Stimulated activated CD8-positive, alpha-beta memory T cell treated with anti-CD3 and anti-CD28 coated beads, Interleukin-12 subunit alpha, Interleukin-12 subunit beta, amount 100 ng/mL, for 4 hours (primary cell): Measurements from ENCODE around the gene DDX20.

Experiments
- DNase-seq: peaks from one replicate; pipeline ENCODE4 v3.0.0-alpha.2; 2020; ENCODE audit warnings: low read depth

The DDX20 gene, protein sequence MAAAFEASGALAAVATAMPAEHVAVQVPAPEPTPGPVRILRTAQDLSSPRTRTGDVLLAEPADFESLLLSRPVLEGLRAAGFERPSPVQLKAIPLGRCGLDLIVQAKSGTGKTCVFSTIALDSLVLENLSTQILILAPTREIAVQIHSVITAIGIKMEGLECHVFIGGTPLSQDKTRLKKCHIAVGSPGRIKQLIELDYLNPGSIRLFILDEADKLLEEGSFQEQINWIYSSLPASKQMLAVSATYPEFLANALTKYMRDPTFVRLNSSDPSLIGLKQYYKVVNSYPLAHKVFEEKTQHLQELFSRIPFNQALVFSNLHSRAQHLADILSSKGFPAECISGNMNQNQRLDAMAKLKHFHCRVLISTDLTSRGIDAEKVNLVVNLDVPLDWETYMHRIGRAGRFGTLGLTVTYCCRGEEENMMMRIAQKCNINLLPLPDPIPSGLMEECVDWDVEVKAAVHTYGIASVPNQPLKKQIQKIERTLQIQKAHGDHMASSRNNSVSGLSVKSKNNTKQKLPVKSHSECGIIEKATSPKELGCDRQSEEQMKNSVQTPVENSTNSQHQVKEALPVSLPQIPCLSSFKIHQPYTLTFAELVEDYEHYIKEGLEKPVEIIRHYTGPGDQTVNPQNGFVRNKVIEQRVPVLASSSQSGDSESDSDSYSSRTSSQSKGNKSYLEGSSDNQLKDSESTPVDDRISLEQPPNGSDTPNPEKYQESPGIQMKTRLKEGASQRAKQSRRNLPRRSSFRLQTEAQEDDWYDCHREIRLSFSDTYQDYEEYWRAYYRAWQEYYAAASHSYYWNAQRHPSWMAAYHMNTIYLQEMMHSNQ

DNA sequence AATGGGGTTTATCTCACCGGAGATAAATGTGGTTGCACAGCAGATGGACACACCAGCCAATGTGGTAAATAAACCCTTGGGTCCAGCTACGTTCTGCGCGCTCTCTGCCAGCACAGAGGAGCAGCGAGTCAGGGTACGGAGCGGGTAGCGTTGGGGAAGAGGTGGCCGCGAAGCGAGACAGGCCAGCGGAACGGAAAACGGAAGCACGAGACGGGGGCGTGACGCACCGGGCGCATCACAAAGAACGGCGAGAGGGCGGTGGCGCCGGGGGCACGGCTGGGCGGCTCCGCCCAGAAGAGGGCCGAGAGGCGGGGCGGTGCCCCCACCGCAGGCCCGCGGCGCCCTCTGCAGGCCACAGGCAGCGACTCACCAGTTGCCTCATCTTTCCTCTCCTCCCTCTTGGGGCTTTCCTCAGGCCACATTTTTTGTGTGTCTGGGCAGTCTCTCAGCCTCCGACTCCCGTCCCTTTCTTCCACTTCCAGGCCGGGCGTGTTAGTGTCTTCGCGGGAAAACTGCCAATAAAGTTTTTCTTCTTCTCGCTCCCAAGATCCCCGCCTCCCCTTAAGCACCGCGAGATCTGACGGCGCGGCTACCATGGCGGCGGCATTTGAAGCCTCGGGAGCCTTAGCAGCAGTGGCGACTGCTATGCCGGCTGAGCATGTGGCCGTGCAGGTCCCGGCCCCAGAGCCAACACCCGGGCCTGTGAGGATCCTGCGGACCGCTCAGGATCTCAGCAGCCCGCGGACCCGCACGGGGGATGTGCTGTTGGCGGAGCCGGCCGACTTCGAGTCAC lies at the start of gene DDX20:
DDX20 (plus strand) TSS at position 571 of the 793 bp plus-strand sequence; CDS start at position 595, 24 bp downstream.
- peak; percentile 89 for DNase-seq

DNA sequence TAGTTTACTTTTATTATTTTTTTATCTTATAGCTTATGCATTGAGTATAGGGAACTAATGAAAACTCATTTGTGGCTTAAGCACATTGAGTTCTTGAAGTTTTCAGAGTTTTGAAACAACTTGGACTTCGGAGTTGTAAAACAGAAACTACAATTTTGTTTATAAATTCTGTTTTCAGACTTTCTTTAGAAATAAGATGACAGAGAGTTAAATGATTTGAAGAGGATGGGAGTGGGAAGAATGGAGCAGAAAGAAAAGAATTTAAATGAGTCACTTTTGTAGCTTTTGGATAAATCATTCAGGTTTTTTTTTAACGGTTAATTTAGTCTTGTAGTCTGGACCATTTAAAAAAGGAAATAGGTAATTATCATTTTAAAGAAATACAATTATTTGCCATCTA lies 48.8 kb upstream of the DDX20 start:
- no peak for DNase-seq

DNA sequence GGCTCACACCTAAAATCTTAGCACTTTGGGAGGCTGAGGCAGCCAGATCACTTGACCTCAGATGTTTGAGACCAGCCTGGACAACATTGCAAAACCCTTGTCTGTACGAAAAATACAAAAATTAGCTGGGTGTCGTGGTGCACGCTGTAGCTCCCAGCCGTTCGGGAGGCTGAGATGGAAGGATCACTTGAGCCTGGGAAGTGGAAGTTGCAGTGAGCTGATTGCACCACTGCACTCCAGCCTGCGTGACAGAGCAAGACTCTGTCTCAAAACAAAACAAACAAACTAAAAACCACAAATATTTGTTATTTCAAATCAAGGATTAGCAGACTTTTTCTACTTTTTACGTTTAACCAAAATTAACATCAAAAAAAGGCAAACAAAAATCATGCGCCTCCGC lies 47.8 kb upstream of the DDX20 start:
- DNase-seq, result no peak

DNA sequence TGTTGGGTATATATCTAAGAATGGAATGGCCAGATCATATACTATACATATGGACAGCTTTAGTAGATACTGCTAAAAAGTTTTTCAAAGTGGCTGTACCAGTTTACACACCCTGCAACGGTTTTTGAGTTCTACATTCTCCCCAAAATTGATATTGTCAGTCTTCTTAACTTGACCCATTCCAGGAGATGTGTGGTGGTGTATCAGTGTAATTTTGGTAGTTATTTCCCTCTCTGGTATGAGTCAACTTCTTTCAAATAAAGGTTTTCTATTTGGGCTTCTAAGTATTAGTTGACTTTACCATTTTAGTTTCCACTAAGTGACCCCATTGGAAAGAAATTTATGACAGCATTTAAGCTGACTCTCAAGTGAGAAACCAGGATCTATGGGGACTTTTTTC lies 45.7 kb upstream of the DDX20 start:
- DNase-seq, result no peak

DNA sequence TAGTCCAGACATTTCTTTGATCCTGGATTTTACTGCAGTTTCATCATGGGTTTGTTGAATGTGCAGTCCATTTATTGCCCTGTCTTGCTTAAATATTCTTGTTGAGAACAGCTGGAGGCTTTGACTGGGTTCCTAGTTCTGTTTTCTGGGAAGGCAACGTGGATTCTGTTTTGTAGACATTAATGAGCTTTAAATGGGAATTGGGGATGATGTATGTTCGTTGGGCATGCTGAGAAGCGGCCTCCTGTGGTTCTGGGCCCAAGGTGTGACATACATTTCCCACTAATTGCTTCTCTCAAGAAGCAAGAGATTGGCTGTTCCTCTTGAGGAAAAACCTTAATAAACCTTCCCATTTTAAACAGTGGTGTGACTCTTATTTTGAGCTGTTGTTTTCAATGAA lies 39.4 kb upstream of the DDX20 start:
- DNase-seq, result no peak

DNA sequence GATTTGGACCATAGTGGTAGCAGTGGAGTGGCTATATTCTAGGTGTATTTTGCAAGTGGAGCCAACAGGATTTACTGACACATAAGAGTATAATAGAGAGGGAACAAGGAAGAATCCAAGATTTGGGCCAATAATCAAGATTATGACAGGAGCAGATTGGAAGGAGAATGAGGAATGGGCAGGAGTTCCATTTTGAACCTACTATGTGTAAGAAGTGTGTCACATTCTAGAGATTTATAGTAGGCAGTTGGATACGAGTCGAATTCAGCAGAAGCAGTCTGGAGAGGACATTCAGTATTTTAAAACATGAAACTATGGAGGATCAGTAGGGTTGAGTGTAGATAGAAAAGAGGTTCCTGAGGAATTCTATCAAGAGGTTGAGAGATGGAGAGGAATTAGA lies 38.3 kb upstream of the DDX20 start:
- DNase-seq, result no peak

DNA sequence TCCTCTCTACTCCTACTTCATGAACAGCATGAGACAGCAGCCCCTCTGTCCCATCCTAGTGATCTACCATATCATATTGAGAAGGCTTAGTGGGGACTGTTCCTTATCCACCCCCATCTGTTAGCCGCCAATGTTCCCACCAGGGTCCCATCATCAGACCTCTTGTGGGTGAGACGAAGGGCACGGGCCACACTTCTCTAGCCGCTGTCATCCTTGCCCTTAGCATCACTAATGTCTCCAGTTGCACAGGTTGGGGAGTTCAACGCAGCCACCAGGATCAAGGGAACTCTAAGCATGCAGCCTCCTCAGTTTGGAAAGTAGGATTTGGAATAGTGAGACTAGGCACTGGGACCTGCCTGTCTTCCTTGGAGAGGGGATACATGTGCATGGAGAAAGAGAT lies 36.6 kb upstream of the DDX20 start:
- DNase-seq, result no peak

DNA sequence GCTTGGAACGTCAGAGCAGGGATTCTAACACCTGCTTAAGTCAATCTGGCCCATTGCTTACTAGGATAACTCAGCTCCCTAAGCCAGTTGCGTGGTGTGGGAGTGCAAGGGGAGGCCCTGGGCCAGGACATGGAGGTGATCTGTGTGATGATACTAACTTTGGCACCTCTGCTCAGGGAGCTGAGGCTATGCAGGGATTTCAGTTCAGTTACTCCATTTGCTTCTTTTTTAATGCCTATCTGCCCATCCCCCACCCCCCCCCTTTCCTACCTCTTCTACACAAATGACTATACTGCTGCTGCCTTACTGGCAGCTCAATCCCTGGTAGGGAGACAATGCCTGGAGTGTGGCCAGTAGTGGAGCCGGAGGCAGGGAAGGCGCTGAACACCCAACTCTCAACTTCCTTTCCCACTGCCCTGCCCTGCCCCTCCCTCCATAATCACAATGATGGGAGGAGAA lies 36.0 kb upstream of the DDX20 start:
- no peak for DNase-seq

DNA sequence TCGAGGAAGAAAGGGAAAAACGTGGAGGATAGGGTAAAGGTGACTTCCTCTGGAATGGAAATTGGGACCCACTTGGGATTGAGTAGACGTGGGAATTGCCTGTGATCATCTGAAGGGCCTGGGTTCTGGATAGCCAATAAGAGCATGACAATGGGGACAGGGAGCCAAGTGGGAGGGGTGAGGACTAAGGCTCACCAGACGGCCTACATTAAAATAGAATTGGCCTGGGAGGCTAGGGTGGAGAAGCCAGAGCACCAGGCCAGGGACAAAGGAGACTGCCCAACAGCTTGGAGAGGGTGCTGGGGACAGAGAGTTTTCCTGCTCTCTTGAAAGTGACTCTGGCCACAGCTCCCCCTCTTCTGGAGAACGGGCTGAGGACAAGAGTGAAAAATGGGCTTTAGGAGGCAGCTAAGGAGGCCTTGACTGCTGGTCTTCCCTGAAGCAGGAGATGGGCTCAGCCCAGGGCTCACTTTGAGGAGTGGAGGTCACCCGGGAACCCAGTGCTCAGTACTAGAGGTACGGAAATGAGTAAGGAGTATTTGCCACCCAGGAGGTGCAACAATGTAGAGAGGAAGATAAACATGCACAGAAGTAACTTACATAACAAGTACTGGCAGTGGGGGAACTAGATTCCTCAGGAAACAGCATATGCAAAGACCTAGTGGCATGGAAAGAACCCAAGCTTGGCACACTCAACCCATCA lies 35.3 kb upstream of the DDX20 start:
- DNase-seq, result no peak

DNA sequence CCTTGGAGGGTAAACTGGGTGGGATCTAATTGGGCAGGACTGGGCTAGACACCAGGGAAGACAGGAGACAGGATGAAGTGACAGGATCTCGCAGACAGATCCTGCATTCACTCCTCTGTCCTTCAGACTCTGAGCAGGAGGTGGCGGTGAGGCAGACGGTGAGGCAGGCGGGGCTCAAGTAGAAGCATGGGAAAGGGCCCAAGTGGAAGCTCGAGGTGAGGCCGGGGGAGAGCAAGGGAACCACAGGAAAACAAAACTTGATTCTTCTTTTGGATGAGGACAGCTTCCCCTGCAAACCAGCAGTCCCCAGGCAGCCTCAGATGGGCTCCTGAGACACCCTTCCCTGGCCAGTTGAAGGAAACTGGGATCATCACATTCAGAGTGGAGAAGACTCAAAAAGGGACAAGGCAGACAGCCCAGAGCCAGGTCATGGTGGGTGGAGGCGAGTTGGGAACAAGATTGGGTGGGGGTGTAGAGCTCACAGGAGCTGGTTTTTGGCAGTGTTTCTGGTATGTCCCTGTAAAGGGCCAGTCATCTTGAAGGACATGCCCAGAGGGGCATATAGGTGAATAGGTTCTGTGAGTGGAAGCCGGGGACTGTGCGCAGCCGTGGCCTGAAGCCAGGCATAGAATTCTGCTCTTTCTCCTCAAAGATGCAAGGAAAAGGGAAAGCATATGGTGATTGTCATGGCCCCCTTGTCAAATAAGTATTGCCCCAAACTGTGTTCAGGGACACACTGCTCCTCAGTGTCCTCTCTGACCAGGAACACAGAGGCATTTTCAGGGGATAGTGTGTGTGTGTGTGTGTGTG lies 34.5 kb upstream of the DDX20 start:
- no peak for DNase-seq

DNA sequence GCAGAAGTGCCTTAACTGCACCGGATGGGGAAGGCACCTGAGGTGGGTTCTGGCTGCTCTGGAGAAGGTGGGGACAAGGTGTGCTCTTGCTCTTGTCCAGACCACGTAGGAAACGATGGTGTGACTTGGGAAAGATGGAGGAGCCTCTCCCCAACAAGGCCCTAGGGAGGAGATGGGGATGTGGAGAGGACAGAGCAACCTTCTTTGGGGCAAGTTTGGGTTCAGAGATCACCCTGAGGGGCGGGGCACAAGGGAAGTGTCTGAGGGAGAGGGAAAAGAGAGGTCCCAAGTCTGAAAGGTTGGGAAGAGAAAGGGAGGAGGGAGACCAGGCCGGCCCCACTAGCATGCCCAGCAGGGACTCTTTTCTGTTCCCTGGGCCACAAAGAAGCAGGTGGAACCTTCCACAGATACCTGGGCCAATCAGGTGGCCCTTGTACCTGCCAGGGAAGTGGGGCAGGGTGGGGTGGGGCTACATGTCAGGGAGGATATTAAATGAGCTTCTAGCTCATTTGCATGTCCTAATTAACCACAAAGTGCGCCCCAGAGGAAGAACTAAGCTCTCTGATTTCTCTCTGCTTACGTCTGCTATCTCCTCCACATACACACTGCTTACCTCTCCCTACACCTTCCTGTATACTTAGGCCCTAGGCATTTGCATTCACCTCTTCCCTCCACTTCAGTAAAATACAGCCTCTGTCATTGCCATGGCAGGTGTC lies 32.5 kb upstream of the DDX20 start:
- no peak for DNase-seq

DNA sequence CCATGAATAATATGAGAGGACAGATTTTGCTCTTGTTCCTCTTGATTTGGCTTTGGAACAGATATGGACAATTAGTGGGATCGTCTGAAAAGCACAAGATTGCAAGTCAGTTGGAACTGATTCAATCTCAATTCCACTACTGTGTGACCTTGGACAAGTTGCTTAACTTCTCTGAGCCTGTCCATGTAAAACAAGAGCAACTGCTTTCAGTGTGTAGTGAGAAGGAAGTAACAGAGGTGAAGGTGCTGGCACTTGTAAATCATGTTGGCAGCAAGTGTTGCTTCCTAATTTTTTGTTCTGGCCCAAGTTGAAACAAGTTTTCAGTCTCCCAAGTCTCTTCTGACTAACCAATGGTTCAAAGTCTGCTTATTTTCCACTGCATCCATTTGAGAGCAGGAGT lies 31.8 kb upstream of the DDX20 start:
- no peak for DNase-seq

DNA sequence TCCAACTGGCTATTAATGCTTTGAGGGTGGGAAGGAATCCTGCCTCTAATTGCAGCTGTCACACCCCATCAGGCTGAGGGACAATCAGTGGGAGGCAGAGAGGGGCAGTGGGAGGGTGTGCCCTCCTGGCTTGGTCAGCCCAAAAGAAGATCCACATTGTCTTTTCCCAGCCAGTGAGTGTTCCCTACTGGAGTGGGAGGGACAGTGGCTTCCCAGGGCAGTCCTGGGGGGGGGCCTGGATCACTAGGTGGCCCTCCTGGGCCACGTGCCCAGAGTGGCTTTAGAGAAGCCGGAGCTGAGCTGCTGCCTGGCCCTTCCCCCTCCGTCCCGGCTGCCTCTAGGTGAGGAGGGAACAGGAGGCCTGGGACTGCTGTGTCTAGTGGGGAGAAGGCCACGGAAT lies 30.5 kb upstream of the DDX20 start:
- no peak for DNase-seq

DNA sequence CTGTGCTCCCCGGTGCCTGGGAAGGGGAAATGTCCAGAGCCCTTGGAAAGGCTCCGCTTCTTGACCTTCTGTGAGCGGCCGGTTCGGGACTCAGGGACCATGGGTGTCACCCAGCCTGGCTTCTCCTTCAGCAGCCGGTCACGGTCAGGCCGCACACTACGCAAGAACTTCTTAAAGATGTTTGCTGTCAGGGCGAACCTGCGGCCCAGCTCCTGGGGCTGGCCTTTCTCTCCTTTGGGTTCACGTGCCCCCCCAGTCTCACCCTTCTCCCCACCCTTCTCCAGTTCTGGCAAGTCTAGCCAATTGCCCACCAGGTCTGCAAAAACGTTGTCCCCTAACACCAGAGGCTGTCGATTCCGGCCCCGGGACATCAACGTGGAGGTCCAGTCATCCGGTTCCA lies 28.6 kb upstream of the DDX20 start:
- no peak for DNase-seq

DNA sequence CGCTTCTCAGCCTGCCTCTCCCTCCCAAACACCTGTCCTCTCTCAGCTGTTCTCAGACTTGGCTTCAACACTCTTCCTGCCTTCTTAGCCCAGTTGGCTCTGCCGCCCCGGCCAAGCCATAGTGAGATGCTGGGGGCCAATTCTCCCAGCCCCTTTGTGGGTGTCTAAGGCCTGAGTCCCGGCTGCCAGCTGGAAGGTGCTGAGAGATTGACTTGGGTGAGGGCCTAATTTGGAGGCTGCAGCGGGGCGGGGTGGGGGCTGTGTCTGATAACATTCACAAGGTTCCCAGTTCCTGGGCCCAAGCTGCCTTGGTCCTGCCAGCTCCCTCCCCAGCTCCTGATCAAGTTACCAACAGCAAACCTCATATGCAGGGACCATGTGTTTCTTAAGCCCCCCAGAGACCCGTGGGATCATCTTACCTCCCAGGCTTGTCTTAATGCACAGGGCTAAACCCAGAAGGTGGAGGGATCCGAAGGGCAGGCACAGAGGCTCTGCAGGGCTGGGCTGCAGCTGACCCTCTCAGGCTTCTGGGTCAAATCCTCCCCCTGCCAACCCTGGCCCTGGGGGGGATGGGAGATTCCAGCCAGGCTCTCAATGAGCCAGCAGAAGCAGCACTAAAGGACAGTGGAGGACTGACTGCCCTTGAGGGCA lies 26.3 kb upstream of the DDX20 start:
- DNase-seq, result no peak

DNA sequence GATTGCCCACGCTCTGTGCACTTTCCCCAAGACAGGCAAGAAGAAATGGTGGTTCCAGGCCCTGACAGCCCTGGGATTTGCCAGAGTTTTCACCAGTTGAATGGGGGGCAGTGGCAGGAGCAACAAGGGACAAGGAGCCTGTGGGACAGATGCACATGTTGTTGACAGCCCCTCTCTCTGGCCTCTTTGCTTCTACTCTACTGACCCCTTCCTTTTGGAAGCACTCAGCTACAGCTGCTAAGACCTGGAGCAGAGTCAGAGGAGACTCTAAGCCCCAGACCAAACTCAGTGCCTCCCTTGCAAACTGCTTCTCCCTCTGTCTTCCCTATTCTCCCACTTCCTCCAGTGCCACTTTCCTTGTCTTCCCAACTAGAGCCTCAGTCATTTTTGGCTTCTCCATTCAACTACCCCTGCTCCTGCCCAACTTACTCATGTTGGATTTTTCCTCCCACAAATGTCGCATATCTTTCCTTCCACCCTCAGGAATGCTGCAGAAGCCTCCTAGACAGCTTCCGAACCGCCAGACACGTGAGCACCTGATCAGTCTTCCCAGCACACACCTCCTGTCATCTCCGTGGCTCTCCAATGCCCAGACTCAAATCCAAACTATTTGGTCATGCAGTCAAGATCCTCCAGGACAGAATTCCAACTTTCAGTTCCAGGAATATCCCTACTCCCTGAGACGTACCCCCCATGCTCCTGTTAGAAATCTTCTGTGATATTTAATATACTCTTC lies 25.6 kb upstream of the DDX20 start:
- DNase-seq, result no peak

DNA sequence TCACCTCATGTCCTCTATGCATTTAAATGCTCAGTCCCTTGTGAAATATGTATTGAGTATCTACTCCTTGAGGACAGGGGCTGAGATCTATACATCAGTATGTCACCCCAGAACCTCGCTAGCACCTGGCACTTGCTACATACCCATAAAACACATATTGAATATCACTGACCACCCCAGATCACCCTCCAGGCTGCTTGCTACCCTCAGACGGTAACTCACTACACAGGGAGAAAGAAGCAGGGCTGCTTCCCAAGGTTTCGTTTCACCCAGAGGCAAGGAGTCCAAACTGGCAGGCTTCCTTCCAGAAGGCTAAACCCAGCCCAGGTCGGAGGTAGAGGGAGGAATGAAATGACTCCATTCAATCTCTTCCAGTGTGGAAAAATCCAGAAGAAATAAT lies 25.0 kb upstream of the DDX20 start:
- DNase-seq, result no peak

DNA sequence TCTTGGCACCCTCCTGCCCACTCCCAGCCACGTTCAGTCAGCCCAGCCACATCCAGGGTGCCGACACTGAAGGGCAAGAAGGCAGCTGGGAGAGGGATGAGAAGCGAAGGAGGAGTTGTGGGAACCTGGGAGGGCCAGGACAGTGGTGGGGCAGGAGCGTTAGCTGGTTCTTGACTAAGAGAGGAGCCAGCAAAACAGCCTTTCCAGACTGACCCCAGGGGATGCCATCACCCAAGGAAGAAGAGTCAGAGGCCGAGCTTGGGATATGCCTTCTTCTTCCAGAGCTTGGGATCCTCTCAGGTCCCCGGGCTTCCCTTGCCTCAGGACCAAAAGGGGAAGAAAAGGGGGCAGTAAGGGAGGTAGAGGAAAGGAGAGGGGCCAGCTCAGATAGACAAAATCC lies 23.7 kb upstream of the DDX20 start:
- DNase-seq, result no peak

DNA sequence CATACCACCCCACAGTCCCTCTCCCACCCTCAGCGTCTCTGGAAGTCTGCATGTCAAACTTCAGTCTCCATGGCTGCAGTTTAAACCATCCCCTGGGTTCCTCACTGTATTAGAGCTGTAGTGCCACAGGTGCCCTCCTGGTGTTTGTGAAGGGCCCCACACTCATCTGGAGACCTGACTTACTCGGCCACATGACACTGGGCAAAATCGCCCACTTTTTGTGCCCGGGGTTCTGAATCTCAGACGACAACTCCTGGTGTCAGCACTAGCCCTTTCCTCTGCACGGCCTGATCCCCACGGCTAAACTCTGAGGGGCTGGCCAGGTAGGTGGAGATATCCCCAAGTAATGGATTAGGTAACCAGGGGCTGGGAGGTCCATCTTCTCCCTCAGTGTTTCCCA lies 23.0 kb upstream of the DDX20 start:
- no peak for DNase-seq
